ENCODE data around the gene SRP14. TPM values are rescaled to one million over a fixed set of nuclear protein-coding genes. Genes with fewer than 3 reads are reported as not detected.

SRP14 gene, protein sequence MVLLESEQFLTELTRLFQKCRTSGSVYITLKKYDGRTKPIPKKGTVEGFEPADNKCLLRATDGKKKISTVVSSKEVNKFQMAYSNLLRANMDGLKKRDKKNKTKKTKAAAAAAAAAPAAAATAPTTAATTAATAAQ
- total RNA-seq: 100 to 1,000 TPM; 195 to 206 TPM

DNA sequence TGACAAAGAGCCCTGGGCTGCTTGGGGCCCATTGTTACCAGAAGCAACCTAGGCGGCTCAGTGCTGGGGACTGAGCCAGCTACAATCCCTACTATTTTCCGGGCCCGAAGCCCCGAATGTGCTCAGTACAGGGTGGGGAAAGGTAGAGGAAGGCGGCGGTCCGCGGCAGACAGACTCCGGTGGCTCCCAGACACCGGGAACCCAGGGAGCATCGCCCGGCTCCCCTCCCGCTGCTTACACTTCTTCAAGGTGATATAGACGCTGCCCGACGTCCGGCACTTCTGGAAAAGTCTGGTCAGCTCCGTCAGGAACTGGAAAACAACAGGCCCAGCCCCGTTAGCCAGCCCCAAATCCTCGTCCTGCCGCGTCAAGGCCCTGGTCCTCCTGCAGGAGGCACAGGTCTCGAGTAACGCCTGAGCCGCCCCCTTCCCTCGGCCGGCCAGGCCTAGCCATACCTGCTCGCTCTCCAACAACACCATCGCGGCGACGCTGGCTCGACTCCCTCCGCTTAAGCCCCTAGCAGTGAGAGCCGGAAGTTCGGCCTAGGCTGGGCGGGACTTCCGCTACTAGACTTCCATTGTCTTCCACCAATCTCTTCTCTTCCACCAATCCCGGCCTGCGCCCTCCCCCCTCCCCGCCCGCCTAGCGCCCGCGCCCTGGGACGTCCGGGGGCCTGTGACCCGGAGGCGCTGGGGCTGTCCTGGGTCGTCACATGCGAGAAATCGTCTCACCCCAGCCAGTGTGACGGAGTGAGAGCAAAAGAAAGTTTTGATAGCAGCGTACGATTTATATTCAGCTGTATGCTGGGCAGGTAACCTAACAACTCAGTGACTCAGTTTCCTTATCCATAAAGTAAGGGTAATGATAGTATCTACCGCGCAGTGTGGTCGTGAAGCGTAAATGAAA lies at the start of gene SRP14:
SRP14 (minus strand) TSS at position 544 of the 906 bp plus-strand sequence; CDS start at position 479, 65 bp downstream.
- ChIA-PET POLR2A (interaction anchor here (0.6 to 1.3 kb wide), 7 partner anchors 10 to 236 kb away, joined by 3 to 9 read pairs (median 4); no protein-coding TSS in a partner anchor), CTCF (interaction anchor here (0.7 to 2.9 kb wide), 12 partner anchors 10 to 330 kb away, joined by 3 to 11 read pairs (median 4); partner anchors contain the start of gene BMF)

GRCh38 chr15:40087991-40088928 lies 49.3 kb upstream of the SRP14 start:
- CTCF ChIA-PET: interaction anchor here (1.0 kb wide), 1 partner anchor 18 kb away, joined by 5 read pairs; no protein-coding TSS in a partner anchor
- POLR2A ChIA-PET: interaction anchor here (0.5 kb wide), 1 partner anchor 33 kb away, joined by 5 read pairs; no protein-coding TSS in a partner anchor

DNA sequence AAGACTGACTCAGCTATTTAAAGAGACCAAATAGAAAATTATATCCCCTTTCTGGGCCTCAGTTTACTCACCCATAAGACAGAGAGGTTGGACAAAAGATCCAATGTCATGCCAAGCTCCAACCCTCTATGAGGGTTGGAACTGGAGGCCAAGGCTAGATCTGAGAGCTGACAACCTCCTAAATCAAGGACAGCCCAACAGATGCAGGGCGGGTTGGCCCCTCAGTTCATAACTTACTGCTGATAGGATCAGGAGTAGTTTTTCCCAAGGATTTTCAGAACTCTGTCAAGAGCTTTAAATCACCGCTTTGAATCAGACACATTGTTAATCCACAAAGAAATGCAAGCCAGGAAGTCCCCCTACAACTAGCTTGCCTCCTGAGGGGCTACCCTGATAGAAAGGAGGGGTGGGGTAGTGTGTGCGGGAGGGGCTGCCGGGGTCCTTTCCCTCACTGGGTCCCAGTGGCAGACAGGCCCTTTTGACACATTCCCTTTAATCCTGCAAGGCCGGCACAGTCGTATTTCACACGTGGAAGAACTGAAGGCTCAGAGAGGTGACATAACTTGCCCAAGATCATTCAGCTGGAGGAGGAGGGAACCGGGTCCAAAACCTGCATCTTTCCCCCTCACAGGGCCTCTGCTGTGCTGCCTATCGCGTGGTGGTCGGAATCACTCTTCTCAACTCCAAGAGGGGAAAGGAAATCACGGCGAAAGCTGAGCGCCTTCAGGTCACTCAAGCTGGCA lies 48.3 kb upstream of the SRP14 start:
- ChIA-PET POLR2A (no interaction called here), CTCF (interaction anchor here (1.0 kb wide), 1 partner anchor 19 kb away, joined by 5 read pairs; no protein-coding TSS in a partner anchor)

- CTCF ChIA-PET: no interaction called here
- POLR2A ChIA-PET: interaction anchor here (0.6 kb wide), 1 partner anchor 22 kb away, joined by 3 read pairs; no protein-coding TSS in a partner anchor
Measured at GRCh38 chr15:40085266-40085665, 46.3 kb upstream of the SRP14 start.

DNA sequence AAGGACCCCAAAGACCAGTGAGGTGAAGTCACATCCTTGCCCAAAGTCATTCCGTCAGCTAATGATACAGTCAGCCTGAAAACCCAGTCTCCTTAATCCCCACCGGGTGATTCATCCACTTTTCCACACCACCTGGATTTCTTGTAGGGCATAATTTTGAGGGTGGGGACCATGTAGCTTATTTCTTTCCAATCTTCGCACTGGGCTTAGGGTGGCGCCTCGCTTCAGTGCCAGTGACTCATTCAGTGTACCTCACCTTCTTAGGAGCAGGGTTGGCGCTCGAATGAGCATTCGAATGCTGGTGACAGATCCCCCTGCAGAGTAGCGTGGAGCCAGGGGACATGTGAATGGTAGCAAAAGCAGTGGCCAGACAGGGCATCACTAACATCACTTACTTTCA lies 45.7 kb upstream of the SRP14 start:
- ChIA-PET CTCF (interaction anchor here (1.6 kb wide), 1 partner anchor 14 kb away, joined by 3 read pairs; no protein-coding TSS in a partner anchor), POLR2A (interaction anchor here (0.6 kb wide), 1 partner anchor 22 kb away, joined by 3 read pairs; no protein-coding TSS in a partner anchor)

DNA sequence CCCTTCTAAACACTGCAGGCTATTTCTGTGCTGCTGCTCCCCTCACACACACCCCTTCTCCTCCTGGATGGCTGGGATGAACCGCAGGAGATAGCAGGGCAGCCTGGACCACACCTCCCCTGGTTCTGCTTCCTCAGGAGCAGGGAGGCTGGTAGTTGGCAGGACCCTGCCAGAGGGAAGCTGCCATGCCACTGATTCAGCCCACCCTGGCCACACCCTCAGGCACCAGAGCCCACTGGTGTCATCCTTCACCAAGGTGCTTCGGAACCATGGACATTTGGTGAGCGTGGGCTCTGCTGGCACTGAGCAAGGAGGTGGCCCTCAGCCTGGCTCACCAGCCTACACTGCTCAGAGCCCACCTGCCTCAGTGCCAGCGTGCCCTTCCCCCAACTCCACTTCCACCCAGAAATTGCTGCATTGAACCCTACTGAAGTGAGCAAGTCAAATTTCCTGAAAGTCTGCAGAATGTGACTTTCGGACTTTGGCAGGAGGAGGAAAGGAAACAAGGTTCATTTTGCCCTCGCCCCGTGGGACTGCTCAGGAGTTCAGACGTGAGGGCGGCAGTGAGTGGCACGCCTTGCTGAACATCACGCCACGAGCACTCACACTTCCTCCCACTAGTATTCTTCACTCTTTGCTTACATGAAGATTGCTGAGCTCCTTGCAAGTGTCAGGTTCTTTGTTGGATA lies 43.4 kb upstream of the SRP14 start:
- ChIA-PET POLR2A (no interaction called here), CTCF (interaction anchor here (1.2 kb wide), 2 partner anchors 22 to 192 kb away, joined by 3 to 4 read pairs; no protein-coding TSS in a partner anchor)

- POLR2A ChIA-PET: no interaction called here
Measured at GRCh38 chr15:40081691-40082194, 42.8 kb upstream of the SRP14 start.

DNA sequence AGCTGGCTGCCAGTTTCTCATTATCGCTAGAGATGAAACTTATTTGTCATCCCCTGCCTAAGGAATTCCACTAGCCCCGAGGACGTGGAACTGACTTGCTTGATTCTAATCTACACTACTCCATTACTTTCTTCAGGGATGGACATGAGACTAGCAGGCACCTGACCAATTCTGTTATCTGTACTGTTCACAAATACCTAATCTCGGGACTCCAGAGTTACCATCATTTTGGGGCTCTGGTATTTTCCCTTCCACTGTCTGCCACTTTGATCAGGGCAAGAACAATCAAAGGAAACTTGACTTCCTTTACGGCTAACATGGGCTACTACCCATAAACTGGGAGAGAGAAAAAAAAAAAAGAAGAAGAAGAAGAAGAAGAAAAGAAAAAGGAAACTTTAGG lies 41.9 kb upstream of the SRP14 start:
- ChIA-PET CTCF (interaction anchor here (1.2 kb wide), 1 partner anchor 194 kb away, joined by 3 read pairs; no protein-coding TSS in a partner anchor), POLR2A (no interaction called here)

More at GRCh38 chr15:40081691-40082194, 42.8 kb upstream of the SRP14 start:
- CTCF ChIA-PET: interaction anchor here (1.2 kb wide), 2 partner anchors 23 to 193 kb away, joined by 3 to 4 read pairs; no protein-coding TSS in a partner anchor

DNA sequence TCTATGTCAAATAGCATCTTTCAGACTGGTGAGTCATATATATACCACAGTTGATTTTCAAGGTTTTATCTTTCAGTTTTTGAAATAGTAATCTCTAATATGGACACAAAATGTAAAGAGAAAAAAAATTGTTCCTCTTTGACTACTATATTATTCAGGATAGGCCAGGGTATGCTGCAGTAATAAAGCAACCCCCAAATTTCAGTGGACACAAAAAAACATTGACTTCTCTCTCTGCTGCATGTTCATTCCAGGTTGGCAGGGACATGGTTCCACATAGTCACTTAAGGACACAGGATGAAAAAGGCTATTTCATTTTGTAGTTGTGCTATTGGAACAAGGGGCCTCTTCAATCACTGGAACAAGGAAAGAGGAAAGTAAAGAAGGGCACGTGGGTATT lies 41.1 kb upstream of the SRP14 start:
- ChIA-PET CTCF (no interaction called here), POLR2A (no interaction called here)

- POLR2A ChIA-PET: no interaction called here
- CTCF ChIA-PET: no interaction called here
Measured at GRCh38 chr15:40079456-40079855, 40.5 kb upstream of the SRP14 start.

DNA sequence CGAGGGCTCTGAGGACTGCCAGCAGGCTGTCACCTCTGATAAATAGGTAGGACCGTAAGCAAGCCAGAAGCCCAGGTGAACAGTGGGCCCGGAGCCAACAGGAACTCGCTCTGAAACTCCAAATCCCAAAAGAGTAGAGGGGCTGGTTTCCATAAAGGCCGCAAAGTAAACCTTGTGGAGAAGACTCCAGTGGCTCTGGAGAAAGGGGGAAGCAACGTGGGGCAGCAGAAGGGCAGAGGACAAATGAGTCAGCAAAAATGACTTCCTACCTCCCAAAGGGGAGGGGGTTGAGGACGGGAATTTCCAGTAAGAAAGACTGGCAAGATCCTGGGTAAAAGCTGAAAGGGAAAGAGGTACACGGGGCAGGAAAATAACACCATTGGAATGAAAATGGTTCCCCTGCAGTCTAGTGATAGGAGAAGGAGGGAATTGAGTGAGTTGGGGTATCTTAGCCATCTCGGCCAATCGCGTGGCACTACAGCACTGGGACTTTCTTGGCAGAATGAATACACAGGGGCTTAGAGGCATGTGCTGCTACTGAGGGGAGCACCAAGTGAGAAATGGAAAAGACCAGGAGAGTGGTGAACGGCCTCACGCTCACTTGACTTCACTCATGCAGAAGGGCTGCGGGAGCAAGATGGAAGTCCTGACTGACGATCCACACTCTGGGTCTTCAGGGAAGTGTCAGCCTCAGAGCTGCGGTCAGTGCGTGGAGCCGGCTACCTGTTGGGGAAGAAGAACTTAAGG lies 36.5 kb upstream of the SRP14 start:
- ChIA-PET POLR2A (no interaction called here), CTCF (interaction anchor here (1.0 to 1.4 kb wide), 4 partner anchors 17 to 60 kb away, joined by 3 to 6 read pairs (median 5); no protein-coding TSS in a partner anchor)

GRCh38 chr15:40074656-40075055 lies 35.7 kb upstream of the SRP14 start:
- POLR2A ChIA-PET: interaction anchor here (1.0 to 1.6 kb wide), 2 partner anchors 24 to 33 kb away, joined by 3 to 10 read pairs; partner anchors contain the start of gene BMF
- CTCF ChIA-PET: interaction anchor here (1.2 to 1.6 kb wide), 3 partner anchors 13 to 34 kb away, joined by 3 to 5 read pairs (median 4); partner anchors contain the start of gene BMF

GRCh38 chr15:40073716-40074490 lies 34.9 kb upstream of the SRP14 start:
- CTCF ChIA-PET: interaction anchor here (0.6 to 1.7 kb wide), 6 partner anchors 12 to 35 kb away, joined by 3 to 5 read pairs (median 4); partner anchors contain the start of gene BMF
- POLR2A ChIA-PET: interaction anchor here (1.0 to 1.6 kb wide), 3 partner anchors 13 to 34 kb away, joined by 3 to 10 read pairs (median 3); partner anchors contain the start of gene BMF

DNA sequence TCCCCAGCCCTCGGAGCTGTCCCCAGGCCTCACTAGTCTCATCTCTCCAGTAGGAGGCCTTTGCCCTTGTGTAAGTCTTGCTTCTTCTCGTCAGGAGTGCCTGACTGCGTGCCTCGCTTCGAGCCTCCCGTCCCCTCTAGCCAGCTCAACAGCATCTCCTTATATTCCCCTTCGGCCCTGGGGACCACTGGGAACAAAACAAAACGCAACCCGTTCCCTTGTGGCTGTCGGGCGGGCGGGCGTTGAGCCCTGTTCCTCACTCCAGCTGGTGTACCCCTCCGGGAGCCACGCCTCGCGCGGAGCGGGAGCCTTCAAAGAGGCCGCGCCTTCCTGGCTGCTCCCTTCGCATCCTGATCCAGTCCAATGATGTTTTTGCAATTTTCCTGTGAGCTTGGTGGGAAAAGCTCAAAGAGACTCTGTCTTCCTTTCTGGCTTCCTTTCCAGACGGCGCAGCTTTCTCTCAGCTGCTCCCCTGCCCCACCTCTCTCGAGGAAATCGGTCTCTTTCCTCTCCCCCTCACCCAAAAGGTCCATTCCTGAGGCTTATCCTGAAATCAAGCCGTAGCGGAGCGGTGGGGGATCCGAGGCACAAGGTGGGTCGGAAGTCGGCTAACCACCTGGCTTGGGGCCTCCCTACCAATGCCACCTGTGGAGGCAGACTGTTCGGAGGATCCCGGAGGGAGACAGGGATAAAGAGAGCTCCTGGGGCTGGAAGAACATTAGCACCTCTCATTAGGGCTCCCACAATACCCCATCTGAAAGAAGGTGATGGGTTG lies 33.4 kb upstream of the SRP14 start:
- ChIA-PET POLR2A (interaction anchor here (1.0 kb wide), 1 partner anchor 25 kb away, joined by 4 read pairs; no protein-coding TSS in a partner anchor), CTCF (interaction anchor here (1.1 to 1.7 kb wide), 3 partner anchors 27 to 32 kb away, joined by 3 to 5 read pairs (median 3); no protein-coding TSS in a partner anchor)
